SHP77 (cell line): ENCODE data around the gene SPPL2C.

ENCODE experiments used
- DNase-seq, 2 experiments: peaks; one replicate each; lab custom pipeline; 2025; lab: John Stamatoyannopoulos, UW

Gene SPPL2C

DNA sequence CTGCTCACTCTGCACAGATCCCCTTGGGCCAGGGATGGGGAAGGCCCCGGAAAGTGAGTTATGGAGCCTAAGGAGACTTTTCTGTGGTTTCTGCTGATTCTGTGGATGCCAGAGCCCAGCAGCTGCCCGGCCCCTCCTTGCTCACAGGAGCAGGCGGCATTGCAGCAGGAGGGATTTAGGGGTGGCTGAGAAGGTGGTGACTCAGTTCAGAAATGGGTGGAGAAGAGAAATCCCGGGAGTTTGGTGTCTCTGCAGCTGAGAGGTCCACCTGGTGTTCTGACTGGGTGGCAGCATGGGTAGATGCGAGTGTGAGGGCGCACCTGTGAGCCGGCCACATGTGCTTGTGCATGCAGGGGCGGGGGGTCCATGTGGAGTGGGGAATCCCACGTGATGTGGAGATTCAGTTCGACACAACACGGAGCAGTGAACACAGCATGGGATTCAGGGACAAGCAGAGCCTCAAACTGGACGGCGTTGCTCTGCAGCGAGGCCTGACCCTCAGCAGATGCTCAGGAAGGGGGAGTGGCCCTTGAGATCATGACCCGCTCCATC, 16.0 kb upstream of the SPPL2C start:
- no peak for DNase-seq

DNA sequence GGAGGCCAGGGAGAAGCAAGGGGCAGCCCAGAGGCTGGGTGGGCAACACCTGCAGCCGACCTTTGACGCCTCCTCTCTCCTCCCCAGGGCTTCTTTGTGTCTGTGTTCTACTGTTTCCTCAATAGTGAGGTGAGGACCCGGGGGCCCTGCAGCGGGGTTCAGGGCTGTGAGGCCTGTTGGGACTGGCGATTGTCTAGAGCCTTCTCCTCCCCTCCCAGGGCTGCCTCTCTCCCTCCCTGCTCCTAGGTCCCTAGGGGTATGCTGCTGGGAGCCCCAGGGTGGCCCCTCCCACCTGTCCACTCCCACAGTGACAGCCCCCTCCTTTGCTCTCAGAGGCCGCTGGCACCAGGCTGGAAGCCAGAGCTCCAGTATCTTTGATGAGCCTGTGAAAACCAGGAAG, 10.8 kb upstream of the SPPL2C start:
- DNase-seq, result no peak

DNA sequence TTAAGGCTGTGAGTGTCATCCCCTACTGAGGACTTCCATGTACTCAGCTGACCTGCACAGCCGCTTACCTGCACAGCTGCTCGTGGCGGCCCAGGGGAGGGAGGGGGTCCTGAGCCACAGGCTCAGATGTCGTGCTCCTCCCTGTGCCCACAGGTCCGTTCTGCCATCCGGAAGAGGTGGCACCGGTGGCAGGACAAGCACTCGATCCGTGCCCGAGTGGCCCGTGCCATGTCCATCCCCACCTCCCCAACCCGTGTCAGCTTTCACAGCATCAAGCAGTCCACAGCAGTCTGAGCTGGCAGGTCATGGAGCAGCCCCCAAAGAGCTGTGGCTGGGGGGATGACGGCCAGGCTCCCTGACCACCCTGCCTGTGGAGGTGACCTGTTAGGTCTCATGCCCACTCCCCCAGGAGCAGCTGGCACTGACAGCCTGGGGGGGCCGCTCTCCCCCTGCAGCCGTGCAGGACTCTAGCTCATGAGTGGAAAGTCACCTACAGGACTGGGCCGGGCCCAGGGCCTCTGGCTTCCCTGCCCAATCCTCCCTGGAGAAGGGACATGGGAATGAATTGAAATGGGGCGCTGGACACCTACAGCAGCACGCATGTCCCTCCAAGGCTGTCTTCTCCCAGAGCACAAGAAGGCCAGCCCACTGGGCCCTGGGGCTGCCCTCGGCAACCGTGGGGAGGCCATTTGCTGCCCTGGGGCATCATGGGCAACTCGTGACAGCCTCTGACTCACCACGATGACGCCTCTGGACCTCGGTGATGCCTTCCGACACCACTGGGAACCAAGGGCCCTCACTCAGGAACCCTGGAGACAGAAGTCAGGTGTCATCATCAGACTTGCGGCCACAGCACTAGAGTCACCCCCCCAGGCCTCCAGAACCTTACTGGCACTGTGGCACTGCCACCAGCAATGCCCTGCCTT, 9.9 kb upstream of the SPPL2C start:
- DNase-seq, result no peak

DNA sequence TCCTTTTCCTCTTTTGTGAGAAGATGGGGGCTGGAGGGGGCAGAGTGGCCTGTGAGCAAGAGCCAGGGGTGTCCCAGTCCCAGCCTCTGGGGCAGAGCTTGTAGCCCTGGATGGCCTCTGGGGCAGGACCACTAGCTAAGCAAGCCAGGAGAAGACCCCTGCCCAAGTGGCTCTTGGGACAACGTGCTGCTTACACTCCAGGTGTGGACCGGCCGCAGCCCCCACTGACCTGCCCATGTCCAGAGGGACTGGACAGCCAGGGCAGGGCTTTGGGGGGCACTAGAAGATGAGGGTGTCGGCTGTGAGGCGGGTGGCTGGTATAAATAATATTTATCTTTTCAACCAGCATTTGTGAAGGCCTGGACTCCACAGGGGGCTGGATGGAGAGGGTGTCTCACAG, 9.2 kb upstream of the SPPL2C start:
- DNase-seq, result no peak

DNA sequence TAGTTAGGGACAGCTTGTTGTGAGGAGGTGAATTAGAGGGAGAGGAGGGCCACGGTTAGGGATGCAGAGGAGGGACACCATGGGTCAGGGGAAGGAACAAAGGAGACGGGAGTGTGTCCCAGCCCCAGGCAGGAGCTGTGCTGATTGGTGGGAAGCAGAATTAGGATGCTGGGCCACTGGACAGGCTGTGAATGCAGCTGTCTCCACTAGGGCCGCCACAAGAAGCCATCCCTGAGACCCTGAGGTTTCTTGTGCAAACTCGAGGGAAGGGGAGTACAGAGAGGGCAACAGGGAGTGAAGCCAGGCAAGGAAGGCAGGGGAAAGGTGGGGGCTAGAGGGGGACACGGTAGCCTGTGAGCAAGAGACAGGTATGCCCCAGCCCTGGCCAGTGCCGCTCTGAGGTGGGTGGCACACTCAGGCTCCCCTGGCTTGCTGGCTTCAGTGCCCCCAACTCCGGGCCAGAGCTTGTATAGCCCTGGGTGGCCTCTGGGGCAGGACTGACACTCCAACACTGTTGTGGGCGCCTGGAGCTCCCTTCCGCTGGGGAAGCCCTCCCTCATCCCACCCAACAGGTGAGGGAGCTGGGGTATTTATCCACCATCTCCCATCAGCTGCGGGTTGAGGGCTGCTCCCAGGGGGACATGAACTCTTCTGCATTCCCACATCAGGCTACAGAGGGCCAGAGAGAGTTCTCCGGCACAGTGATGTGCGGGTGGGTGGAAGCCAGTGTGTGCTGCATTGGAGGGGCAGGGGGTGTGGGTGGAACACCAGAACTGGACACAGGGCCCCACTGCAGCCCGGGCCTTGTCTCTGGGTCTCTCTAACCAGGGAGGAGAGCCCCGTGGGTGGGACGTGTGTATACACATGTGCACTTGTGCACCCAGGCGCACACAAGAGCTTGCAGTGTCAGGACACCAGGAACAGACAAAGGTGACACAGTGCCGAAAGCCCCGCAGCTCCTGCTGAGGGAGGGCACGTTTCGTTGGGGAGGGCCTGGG, 8.3 kb upstream of the SPPL2C start:
- DNase-seq, result no peak

DNA sequence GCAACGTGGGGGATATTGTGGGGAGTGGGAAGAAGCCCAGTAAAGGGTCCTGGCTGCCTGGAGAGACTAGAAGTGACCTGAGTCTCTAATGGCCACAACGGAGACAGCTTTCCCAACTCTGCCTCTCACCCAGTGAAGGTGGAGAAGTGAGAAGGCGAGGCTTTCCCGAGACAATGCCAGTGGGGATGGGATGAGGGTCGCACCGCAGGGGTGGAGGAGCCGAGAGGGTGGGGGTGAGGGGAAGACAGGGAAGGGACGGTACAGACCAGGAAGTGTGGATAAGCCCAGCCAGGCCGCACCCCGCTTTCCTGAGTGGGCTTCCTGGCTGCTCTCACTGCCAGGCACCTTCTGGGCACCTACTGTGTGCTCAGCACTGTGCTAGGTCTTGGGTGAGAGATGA, 7.5 kb upstream of the SPPL2C start:
- DNase-seq, result no peak

DNA sequence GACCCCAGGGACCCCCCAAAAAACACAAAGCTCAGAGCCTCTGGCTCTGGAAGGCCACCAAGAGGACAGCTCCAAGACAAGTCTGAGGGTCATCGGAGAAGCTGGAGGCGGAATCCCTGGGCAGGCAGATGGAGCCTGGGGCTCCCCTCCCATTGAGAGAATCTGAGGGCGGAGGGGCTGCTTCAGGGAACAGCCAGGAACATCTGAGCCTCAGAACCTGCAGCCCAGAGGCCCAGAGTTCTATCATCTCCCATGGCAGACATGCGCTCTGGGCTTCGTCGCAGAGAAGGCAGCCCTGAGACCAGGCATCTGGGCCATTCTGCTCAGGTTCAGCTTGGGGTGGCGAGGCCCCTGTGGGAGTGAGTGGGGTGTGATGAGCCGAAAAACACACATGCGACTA, 7.1 kb upstream of the SPPL2C start:
- DNase-seq, result no peak

DNA sequence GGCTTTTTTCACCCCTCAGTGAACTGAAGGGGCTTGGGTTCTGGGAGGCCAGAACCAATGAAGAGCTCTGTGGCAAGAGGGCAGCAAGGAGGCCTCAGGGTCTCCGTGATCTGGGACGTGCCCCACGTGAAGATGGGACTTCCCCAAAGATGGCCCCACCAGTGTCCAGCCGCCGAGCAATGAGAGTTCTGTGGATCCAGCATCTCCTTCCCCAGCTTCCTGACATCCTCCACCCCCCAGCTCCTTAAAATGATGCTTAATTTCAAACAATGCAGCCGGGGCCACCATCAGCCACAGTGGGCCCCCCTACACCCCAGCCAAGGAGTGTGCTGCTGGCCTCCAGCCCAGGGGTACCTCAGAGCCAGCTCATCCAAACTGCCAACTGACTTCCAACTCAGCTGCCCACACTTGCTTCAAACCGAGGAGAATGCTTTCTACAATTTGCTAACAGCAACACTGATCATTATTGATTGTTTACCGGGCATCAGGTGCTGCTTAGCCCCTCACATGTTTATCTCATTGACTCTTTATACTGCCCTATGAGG, 5.9 kb upstream of the SPPL2C start:
- DNase-seq, result no peak

DNA sequence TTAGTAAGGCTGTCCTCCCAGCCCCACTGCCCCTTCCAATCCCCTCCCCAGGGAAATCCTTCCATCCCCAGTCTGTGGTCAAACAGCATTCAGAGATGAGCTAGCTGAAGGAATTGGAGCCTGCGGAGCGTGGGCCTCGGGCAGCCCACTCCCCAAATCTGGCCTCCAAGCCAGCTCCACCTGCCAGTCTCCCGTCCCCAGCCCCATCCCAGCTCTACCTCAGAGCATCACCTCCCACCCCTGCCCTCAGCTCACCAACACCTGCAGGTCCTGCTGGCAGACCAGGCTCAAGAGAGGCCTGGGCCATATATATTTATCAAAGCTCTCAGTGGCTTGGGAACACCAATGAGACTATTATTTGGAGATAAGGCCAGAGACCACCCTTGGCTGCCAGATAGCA, 5.2 kb upstream of the SPPL2C start:
- no peak for DNase-seq

DNA sequence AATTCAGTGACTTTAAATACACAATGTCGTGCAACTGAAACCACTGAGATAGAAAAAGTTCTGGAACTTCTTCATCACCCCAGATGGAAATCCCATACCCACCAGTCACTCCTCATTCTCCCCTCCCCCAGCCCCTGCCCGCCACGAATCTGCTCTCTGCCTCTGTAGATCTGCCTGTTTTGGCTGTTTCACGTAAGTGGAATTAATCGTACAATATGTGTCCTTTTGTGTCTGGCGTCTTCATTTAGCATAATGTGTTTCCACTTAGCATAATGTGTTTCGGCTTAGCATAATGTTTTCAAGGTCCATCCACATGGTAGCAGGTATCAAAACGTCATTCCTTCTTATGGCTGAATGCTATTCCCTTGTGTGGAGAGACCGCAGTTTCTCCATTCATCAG, 3.5 kb upstream of the SPPL2C start:
- DNase-seq, result no peak

DNA sequence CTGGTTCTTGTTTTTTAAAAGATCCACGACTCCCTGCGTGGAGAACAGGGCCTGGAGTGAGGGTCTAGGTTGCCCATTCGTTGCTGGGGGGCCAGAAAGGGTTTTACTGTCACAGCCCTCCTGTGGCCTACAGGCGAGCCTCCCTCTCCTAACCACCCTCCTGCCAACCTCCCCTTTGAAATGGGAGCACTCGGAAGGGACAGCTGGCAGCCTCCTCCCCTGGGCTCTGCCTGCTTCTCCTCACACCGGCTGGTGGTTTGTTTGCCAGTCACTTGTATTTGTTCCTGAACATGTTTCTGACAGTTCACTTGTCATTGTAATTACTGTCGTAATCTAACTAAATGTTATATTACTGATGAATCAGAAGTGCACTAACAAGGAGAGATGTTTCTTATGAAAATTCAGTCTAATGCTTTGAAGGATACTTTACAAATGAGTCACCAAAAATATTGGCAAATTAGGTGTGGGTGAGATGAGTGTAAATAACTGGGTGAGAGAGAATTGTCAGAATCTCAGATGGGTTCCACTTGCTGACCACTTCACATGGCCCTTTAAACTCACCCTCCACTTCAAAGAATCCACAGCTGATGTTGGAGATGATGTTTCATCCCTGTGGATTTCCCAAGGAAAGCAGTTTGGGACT, 2.7 kb upstream of the SPPL2C start:
- peak; percentile 36 to 67 for DNase-seq

DNA sequence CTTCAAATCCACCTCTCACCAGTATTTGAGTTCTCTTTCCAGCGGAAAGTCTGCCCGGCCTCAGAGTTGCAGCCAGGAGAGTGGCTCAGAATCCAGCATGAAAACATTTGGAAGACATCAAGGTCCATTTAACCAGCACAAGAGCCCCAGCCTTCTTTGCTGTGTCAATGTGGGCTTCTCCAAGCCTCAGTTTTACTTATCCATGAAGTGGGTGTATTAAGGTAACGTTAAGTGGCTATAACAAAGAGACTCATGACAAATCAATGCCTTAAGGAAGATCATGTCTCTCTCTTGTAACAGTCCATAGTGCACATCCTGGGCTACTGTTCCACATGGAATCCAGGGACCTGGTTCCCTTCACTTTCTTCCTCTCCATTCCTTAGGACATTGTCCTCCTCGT, 959 bp upstream of the SPPL2C start:
- DNase-seq, result no peak

DNA sequence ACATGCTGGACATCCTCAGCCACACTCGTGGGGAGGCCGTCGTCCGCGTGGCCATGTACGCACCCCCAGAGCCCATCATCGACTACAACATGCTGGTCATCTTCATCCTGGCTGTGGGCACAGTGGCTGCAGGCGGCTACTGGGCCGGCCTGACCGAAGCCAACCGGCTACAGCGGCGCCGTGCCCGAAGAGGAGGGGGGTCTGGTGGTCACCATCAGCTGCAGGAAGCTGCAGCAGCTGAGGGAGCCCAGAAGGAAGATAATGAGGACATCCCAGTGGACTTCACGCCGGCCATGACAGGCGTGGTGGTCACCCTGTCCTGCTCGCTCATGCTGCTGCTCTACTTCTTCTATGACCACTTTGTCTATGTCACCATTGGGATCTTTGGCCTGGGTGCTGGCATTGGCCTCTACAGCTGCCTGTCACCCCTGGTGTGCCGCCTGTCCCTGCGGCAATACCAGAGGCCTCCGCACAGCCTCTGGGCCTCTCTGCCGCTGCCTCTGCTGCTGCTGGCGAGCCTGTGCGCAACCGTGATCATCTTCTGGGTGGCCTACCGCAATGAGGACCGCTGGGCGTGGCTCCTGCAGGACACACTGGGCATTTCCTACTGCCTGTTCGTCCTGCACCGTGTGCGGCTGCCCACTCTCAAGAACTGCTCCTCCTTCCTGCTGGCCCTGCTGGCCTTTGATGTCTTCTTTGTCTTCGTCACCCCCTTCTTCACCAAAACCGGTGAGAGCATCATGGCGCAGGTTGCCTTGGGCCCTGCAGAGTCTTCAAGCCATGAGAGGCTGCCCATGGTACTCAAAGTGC, 900 bp downstream of the SPPL2C start:
- DNase-seq, result no peak

DNA sequence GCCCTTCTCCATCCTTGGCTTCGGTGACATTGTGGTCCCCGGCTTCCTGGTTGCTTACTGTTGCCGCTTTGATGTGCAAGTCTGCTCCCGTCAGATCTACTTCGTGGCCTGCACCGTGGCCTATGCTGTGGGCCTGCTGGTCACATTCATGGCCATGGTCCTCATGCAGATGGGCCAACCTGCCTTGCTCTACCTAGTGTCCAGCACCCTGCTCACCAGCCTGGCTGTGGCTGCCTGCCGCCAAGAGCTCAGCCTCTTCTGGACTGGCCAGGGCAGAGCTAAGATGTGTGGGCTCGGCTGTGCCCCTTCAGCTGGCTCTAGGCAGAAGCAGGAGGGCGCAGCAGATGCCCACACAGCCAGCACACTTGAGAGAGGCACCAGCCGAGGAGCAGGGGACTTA, 1.5 kb downstream of the SPPL2C start:
- no peak for DNase-seq

DNA sequence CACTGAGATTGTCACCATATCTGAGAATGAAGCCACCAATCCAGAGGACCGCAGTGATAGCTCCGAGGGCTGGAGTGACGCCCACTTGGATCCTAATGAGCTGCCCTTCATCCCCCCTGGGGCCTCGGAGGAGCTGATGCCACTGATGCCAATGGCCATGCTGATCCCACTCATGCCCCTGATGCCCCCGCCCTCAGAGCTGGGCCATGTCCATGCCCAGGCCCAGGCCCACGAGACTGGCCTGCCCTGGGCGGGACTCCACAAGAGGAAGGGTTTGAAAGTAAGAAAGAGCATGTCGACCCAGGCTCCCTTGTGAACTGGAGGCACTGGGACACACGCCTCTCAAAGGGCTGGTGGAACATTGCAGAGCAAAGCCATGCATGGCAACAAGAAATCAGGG, 2.0 kb downstream of the SPPL2C start:
- no peak for DNase-seq

DNA sequence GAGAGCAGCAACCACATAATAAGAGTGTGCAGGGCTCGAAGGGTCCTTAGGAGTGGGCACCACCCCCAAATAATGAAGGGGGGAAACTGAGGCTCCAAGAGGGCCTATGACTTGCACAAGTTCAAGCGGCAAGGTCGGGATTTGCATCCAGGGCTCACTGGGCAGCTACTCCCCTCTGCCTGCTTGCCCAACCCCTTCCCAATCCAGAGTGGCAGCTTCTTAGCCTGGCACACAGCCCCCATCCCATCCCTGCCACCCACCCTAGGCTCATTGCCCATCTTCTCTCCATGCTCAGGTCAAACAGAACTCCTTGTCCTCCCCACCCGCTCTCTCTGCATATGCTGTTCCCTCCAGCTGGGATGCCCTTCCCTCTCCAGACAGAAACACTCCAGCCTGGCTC, 2.4 kb downstream of the SPPL2C start:
- DNase-seq, result no peak

DNA sequence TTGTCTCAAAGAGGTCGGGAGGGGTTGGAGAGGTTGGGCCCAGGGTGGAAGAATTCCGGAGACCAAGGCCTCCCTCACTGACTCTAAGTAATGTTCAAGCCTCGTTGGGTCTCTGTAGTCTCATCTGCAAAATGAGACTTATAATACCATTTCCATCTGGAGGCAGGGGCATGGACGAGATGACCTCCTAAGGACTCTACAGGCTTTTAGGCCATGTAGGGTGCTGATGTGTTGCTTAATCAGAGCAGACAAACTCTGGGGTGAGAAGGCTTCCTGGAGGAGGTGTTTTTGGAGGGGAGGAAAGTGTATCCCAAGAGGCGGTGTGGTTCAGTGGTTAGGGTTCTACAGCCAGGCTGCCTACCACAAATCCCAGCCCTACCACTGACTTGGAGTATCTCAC, 3.1 kb downstream of the SPPL2C start:
- DNase-seq, result no peak

DNA sequence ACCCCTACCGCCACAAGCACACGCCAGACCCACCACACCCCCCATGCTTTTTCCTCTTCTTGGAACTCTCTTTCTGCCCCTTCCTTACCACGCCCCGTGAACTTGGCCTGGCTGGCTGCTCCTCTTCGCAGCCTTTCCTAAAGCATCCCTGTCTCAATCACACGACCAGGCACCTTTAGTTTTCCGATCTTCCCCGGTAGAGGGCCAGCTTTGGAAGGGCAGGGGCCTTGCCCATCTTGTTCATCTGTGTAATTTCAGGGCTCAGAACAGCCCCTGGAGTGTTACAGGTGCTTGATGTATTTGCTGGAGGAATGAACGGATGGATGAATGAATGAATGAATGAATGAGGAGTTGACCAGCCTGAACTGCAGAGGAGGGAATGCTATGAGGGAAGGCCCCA, 3.7 kb downstream of the SPPL2C start:
- peak; percentile 15 to 36 for DNase-seq

DNA sequence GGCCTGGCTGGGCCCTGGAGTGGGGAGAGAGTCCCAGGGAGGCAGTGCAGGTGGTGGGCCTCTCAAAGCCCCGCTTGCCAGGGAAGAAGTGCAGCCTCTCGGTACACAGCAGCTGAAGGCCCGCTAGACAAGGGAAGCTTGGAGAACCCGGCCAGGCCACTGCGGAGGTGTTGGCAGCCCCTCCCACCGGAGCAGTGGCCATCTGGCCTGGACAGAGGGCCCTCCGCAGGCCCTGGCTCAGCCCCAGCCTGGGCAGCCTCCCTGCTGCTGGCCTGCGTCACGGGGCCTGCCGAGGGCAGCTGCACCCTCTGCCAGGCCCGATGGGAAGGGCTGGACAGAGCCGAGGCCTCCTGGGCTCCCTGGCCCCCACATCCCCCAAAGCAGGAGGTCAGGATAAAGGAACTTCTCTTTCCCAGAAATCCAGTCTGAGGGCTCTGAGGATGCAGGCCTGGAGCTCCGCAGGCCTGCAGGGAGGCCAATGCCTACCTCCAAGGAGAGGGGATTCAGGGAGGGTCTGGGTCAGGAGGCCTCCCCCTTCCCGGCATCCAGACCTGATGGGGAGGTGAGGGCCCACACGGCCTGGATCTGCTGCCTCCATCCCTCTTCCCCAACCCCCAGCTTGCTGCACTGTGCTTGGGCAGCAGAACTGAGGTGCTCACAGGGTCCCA, 4.3 kb downstream of the SPPL2C start:
- DNase-seq, result peak; percentile 34 to 70

DNA sequence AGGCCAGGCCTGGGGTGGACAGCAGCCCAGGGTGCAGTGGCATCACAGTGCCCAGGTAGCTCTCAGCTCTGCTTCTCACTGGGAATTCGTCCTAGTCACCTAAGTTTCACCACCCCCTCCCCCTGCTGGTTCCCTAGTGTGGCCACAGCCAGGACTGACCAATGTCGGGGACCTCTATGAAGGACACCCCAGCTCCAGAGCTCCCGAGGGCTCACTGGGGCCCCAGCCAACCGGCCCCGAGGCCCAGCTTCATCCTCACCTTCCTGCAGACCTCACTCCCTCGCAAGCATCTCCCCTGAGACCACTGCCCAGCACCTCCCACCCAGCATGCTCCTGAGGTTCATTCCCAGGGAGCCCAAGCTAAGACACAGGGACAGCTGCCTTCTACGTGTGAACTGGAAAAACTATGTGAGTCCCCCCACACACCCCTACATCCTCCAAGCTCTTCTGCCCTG, 4.9 kb downstream of the SPPL2C start:
- no peak for DNase-seq
